Stimulated activated effector memory CD8-positive, alpha-beta T cell treated with anti-CD3 and anti-CD28 coated beads, Interleukin-12 subunit alpha, Interleukin-12 subunit beta, amount 100 ng/mL, for 72 hours (primary cell): ENCODE results near the gene EMC6.
"Not testable (repeated sequence)": the region's sequence is repeated elsewhere in the genome, so short reads cannot be mapped to it uniquely, and the experiment has no call there.

ENCODE experiments used
- ATAC-seq: fragments of 150-1000 bp; cut with Tn5 transposase; 2 replicates; pipeline ENCODE4 v1.10.0; 2021
- DNase-seq, 2 donors: peaks; one replicate each; pipeline ENCODE4 v3.0.0; 2021 to 2022; ENCODE audit warnings: low spot score in 2 of 2
- H3K27ac Mint-ChIP-seq: one replicate; pipeline ENCODE4 v1.8.0; 2022; ENCODE audit warnings: mild to moderate bottlenecking, mixed read lengths
- H3K36me3 Mint-ChIP-seq: one replicate; pipeline ENCODE4 v1.8.0; 2022; ENCODE audit warnings: mild to moderate bottlenecking, mixed read lengths
- H3K4me1 Mint-ChIP-seq: one replicate; pipeline ENCODE4 v1.8.0; 2022; ENCODE audit warnings: mixed read lengths
- H3K4me3 Mint-ChIP-seq: one replicate; pipeline ENCODE4 v1.8.0; 2022; ENCODE audit warnings: mild to moderate bottlenecking, mixed read lengths
- H3K9me3 Mint-ChIP-seq: one replicate; pipeline ENCODE4 v1.8.0; 2022; ENCODE audit warnings: mixed read lengths

The EMC6 gene

DNA sequence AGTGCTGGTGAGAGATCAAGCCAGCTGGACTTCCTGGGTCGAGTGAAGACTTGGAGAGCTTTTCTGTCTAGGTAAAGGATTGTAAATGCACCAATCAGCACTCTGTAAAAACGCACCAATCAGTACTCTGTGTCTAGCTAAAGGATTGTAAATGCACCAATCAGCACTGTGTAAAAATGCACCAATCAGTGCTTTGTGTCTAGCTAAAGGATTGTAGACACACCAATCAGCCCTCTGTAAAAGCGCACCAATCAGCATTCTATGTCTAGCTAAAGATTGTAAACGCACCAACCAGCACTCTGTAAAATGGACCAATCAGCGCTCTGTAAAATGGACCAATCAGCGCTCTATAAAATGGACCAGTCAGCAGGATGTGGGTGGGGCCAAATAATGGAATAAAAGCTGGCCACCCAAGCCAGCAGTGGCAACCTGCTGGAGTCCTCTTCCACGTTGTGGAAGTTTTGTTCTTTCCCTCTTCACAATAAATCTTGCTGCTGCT, 33.5 kb downstream of the EMC6 start:
- H3K4me3 Mint-ChIP-seq, H3K36me3 Mint-ChIP-seq, ATAC-seq: not testable (repeated sequence)

DNA sequence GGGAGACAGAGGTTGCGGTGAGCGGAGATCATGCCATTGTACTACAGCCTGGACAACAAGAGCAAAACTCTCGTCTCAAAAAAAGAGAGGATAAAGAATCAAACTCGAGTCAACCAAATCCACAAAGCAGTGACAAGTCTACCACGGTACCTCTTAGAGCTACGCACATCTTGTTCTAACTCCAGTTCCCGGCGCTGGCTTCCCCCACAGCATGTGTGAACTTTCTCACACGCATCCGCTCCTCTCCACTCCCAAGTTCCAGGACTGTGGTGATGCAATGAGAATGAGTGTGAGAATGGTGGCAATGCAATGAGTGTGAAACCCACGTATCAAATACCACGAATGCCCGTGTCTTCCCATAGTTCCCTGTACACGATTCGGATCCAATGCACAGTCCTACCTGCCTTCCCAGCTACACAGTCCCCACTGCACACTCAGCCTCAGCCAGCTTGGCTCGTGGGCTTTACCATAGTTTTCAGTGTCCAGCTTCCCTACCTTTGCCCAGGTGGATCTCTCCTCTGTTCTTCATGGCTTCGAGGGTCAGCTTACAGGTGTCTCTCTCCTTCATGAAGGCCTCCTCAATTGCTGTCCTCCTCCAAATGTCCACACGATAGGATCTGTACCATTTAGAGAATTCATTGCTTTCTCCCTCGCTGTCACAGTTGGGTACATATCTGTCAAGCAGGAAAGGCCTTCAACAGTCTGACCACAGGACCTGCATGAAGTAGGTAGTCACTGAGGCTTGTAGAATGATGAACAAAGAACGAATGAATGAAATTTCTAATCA, 36.5 kb downstream of the EMC6 start:
- Mint-ChIP-seq H3K36me3 (peaks cover 5% of the 10 kb centered on the region), H3K4me1 (peaks cover 17% of the 10 kb centered on the region), H3K9me3 (no peaks in the 10 kb centered on the region), H3K4me3 (no peak overlapping the region), H3K27ac (no peak overlapping the region)
- DNase-seq (no peak), ATAC-seq (no peak)

More for the DNA sequence above, 33.5 kb downstream of the EMC6 start:
- H3K27ac Mint-ChIP-seq, H3K4me1 Mint-ChIP-seq, DNase-seq, H3K9me3 Mint-ChIP-seq: not testable (repeated sequence)

DNA sequence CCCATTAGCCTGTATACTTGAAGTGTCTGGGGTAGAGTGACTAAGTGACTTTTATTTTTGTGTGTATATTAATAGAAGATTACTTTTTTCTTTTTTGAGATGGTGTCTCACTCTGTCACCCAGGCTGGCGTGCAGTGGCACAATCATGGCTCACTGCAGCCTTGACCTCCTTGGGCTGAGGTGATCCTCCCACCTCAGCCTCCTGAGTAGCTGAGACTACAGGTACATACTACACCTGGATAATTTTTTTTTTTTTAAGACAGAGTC, 37.0 kb downstream of the EMC6 start:
- H3K36me3 Mint-ChIP-seq, H3K27ac Mint-ChIP-seq, H3K9me3 Mint-ChIP-seq, DNase-seq, ATAC-seq, H3K4me3 Mint-ChIP-seq: not testable (repeated sequence)
- peaks cover 17% of the 10 kb centered on the region for H3K4me1 Mint-ChIP-seq

DNA sequence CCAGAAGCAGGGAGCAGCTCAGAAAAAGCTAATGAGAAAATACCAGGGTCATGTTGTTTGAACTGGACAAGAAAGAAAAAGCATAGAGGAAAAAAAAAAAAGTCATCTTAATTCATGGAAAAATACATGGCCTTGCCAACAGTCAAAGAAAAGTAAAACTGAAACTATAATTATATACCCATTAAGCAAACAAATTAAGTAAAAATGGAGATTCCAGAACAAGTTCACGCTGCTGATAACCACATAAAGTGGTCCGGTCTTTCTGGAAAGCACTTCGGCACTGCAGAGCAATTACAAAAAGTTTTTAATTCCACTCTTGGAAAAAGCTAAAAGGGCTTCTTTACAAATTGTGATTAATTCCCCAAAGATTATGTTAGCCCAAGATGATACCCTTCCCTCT, 39.8 kb downstream of the EMC6 start:
- ATAC-seq (no peak), DNase-seq (no peak)
- Mint-ChIP-seq H3K4me3 (no peak overlapping the region), H3K4me1 (peaks cover 37% of the 10 kb centered on the region), H3K9me3 (no peaks in the 10 kb centered on the region), H3K36me3 (peaks cover 21% of the 10 kb centered on the region), H3K27ac (no peak overlapping the region)

DNA sequence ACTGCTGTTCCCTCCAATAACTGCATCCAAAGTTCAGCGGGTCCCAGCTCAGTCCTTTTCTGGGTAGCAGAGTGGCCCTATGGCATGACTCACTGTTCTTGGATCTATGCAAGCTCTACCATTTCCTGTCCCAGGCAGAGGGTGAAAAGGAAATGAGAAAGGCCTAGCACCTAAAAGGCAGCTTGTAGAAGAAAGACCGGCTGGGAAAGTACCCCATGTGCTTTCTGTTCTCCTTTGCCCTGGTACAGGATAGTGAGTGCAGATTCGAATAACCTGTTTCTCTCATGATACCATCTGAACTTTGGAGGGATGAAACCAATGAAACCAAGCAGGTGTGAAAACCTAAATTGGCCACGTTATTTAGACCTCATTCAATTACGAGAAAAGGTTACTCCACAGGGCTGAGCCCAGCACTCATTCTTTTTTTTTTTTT, 42.4 kb downstream of the EMC6 start:
- peaks cover 47% of the 10 kb centered on the region for H3K36me3 Mint-ChIP-seq
- H3K4me1 Mint-ChIP-seq = peaks cover 40% of the 10 kb centered on the region
- ATAC-seq = peak; percentile 99
- peak overlapping the region; percentile 46 for H3K27ac Mint-ChIP-seq
- no peaks in the 10 kb centered on the region for H3K9me3 Mint-ChIP-seq
- peak; percentile 52 to 84 for DNase-seq
- peak overlapping the region; percentile 49 for H3K4me3 Mint-ChIP-seq

DNA sequence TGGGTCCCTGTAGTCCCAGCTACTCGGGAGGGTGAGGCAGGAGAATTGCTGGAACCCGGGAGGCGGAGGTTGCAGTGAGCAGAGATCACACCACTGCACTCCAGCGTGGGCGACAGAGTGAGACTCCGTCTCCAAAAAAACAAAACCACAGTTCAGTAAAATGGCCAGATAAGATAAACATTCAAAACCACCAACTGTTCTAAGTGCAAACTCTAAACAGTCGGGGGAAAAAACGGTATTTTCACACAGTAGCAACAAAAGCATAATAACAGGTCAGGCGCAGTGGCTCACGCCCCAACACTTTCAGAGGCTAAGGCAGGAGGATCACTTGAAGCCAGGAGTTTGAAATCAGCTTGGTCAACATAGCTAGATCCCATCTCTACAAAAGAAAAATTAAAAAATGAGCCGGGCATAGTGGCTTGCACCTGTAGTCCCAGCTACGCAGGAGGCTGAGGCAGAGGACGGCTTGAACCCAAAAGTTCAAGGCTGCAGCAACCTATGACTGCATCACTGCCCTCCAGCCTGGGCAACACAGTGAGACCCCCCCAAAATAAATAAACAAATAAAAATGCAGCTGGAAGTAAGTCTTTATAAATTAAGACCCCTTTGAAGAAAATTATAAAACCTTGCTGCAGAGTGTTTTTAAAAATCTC, 44.3 kb downstream of the EMC6 start:
- ATAC-seq (peak; percentile 7), DNase-seq (peak in 1 of 2 donors; percentile 66)
- H3K4me3 Mint-ChIP-seq = peak overlapping the region; percentile 49
- H3K9me3 Mint-ChIP-seq = no peaks in the 10 kb centered on the region
- H3K4me1 Mint-ChIP-seq = peaks cover 49% of the 10 kb centered on the region
- peak overlapping the region; percentile 8 for H3K27ac Mint-ChIP-seq
- H3K36me3 Mint-ChIP-seq = peaks cover 67% of the 10 kb centered on the region

DNA sequence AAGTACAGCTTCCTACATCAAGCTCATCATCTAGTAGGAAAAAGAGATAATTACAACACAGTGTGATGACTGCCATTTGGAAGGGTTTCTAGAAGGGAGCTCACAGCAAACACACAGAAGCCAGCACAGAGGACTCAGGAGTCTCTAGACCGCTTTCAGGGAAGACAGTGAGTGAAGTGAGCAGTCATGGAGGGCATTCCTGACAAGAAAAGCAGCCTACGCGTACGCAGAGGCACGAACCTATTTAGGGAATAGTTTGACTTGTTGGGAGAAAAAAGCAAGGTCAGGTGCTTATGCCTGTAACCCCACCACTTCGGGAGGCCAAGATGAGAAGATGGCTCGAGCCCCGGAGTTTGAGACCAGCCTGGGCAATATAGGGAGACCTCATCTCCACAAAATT, 46.7 kb downstream of the EMC6 start:
- Mint-ChIP-seq H3K4me3 (no peak overlapping the region), H3K27ac (no peak overlapping the region), H3K36me3 (peaks cover 90% of the 10 kb centered on the region), H3K4me1 (peaks cover 52% of the 10 kb centered on the region), H3K9me3 (no peaks in the 10 kb centered on the region)
- no peak for ATAC-seq
- no peak for DNase-seq

DNA sequence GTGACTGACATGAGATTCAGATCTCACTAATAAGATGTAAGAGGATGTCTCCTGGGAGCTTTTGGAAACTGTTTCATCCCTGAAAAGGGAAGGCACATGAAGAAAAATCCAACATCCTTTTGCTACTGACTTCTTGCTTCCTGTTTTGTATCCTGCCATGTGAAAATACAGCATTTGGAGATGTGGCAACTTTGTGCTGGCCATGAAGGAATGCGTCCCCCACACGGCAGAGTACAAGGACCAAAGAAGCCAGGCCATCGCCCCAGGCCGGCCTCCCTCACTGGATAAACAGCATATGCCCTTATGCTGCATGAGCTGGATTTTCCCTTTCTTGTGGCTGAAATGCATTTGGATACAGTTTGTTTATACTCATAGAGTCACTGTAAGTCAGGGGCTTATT, 49.6 kb downstream of the EMC6 start:
- H3K4me3 Mint-ChIP-seq = no peak overlapping the region
- ATAC-seq = no peak
- H3K36me3 Mint-ChIP-seq = peaks cover 100% of the 10 kb centered on the region
- DNase-seq = no peak
- no peaks in the 10 kb centered on the region for H3K9me3 Mint-ChIP-seq
- H3K27ac Mint-ChIP-seq = no peak overlapping the region
- peaks cover 56% of the 10 kb centered on the region for H3K4me1 Mint-ChIP-seq

DNA sequence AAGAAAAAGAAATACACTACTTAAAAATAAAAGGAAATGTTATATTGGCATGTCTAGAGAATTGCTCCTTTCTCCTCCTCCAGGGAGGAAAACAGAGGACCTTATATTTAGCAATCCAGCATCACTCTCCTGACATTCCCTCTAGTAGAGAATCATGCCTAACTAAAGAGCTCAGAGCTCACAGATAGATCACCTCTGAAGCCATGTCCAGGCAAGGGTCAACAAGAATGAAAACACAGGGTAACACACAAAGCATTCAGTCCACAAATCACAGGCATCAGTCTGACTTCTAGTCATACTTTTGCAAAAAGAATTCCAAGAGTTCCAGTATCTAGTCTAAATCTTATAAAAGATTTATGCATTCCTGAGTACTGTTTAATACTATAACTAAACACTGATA, 50.7 kb downstream of the EMC6 start:
- Mint-ChIP-seq H3K4me1 (peaks cover 55% of the 10 kb centered on the region), H3K27ac (no peak overlapping the region), H3K36me3 (peaks cover 100% of the 10 kb centered on the region), H3K4me3 (no peak overlapping the region), H3K9me3 (no peaks in the 10 kb centered on the region)
- ATAC-seq (no peak), DNase-seq (no peak)
